SU-DHL-6 (cell line): ENCODE results near the gene XYLB.

Experiments
- EZH2phosphoT487 ChIP-seq: fragments of 200-600 bp; sonication (generic), shearing (Covaris generic); conservative IDR thresholded peaks from 2 replicates; pipeline ENCODE4 v1.6.1; 2018; ENCODE audit warnings: mild to moderate bottlenecking, antibody characterized with exemption, low read length, moderate library complexity, mixed read lengths
- TF ChIP-seq, protein P1 (sequence below): fragments of 200-600 bp; sonication (generic); IDR thresholded peaks from one replicate; pipeline ENCODE4 v1.5.1; 2017; ENCODE audit warnings: antibody characterized with exemption, mild to moderate bottlenecking, low read length, moderate library complexity; ENCODE audit not compliant: insufficient read depth, poor library complexity, severe bottlenecking

GRCh38 chr3:38367779-38368178, 21.2 kb downstream of the XYLB start:
- TF ChIP-seq, protein P1, sequence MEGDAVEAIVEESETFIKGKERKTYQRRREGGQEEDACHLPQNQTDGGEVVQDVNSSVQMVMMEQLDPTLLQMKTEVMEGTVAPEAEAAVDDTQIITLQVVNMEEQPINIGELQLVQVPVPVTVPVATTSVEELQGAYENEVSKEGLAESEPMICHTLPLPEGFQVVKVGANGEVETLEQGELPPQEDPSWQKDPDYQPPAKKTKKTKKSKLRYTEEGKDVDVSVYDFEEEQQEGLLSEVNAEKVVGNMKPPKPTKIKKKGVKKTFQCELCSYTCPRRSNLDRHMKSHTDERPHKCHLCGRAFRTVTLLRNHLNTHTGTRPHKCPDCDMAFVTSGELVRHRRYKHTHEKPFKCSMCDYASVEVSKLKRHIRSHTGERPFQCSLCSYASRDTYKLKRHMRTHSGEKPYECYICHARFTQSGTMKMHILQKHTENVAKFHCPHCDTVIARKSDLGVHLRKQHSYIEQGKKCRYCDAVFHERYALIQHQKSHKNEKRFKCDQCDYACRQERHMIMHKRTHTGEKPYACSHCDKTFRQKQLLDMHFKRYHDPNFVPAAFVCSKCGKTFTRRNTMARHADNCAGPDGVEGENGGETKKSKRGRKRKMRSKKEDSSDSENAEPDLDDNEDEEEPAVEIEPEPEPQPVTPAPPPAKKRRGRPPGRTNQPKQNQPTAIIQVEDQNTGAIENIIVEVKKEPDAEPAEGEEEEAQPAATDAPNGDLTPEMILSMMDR: no peak
- TF ChIP-seq EZH2phosphoT487: no peak
